Measurements from ENCODE around the gene LHFPL2. TPM values are rescaled to one million over a fixed set of nuclear protein-coding genes. Genes with fewer than 3 reads are reported as not detected.

The LHFPL2 gene
- total and polyA plus RNA-seq, 7 donors, result 1.1 to 6.4 (median 3.6) TPM

DNA sequence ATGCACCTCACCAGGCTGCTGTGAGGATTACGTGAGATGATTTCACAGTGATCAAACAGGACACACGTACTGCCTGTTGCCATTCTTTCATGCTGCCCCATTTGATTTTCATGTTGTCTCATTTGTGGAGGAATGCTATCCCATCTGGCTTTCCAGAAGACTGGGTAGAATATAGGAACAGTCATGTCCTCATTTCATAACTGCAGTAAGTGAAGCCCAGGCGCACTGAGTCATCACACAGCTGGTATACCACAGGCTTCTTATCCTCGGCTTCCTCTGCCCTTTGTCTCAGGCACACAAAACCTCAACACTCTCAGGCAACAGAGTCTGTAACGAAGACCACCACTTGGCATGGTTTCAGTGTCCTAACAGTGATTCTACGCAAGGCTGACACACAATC is 62.3 kb downstream of the LHFPL2 start:
- intact Hi-C loops (cut with DNase I), result no loop called here
- Histone ChIP-seq H3K36me3 (ENCODE audit: insufficient read depth in 1 of 2, low read depth in 1 of 2) (no peaks in the 10 kb centered on the region), H3K4me3 (no peak overlapping the region), H3K4me1 (peaks cover 35% of the 10 kb centered on the region), H3K27me3 (ENCODE audit: insufficient read depth in 3 of 3, low read length in 2 of 3) (no peaks in the 10 kb centered on the region), H3K27ac (no peak overlapping the region), H3K9me3 (no peaks in the 10 kb centered on the region)
- DNase-seq (peak in 1 of 2 donors; percentile 22), ATAC-seq (peak; percentile 69 to 86 (median 80))
- 79 to 88% (median 88%) methylated on average over 6 of the region's 6 CpGs for WGBS, 3 donors
- TF ChIP-seq, protein P1, sequence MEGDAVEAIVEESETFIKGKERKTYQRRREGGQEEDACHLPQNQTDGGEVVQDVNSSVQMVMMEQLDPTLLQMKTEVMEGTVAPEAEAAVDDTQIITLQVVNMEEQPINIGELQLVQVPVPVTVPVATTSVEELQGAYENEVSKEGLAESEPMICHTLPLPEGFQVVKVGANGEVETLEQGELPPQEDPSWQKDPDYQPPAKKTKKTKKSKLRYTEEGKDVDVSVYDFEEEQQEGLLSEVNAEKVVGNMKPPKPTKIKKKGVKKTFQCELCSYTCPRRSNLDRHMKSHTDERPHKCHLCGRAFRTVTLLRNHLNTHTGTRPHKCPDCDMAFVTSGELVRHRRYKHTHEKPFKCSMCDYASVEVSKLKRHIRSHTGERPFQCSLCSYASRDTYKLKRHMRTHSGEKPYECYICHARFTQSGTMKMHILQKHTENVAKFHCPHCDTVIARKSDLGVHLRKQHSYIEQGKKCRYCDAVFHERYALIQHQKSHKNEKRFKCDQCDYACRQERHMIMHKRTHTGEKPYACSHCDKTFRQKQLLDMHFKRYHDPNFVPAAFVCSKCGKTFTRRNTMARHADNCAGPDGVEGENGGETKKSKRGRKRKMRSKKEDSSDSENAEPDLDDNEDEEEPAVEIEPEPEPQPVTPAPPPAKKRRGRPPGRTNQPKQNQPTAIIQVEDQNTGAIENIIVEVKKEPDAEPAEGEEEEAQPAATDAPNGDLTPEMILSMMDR (IDR thresholded peaks at IDR 0.05), result no peak

DNA sequence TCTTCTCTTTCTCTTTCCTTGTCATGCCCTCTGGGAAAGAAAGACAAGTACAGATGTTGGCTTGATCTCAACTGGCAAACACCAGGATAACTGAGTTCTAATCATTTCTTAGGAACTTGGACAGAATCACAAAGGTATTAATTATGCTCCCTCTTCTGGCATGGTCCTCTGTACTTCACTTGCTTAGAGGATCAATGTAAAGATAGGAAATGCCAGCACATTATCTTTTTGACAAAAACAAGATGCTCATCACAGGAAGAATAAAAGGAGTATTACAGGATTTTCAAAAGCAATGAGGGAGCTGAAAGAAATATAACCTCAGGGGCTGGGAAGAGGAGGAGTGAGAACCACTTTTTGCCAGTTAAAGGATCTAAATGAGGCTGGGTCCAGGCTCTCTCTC is 70.6 kb downstream of the LHFPL2 start:
- TF ChIP-seq, protein P1 (IDR thresholded peaks at IDR 0.05), result no peak
- Histone ChIP-seq H3K9me3 (no peaks in the 10 kb centered on the region), H3K4me3 (no peak overlapping the region), H3K4me1 (peaks cover 29% of the 10 kb centered on the region), H3K27me3 (ENCODE audit: insufficient read depth in 3 of 3, low read length in 2 of 3) (no peaks in the 10 kb centered on the region), H3K27ac (peak overlapping the region; percentile 57), H3K36me3 (ENCODE audit: insufficient read depth in 1 of 2, low read depth in 1 of 2) (no peaks in the 10 kb centered on the region)
- ATAC-seq, result no peak
- DNase-seq, result no peak
- intact Hi-C loops (cut with DNase I), result no loop called here

DNA sequence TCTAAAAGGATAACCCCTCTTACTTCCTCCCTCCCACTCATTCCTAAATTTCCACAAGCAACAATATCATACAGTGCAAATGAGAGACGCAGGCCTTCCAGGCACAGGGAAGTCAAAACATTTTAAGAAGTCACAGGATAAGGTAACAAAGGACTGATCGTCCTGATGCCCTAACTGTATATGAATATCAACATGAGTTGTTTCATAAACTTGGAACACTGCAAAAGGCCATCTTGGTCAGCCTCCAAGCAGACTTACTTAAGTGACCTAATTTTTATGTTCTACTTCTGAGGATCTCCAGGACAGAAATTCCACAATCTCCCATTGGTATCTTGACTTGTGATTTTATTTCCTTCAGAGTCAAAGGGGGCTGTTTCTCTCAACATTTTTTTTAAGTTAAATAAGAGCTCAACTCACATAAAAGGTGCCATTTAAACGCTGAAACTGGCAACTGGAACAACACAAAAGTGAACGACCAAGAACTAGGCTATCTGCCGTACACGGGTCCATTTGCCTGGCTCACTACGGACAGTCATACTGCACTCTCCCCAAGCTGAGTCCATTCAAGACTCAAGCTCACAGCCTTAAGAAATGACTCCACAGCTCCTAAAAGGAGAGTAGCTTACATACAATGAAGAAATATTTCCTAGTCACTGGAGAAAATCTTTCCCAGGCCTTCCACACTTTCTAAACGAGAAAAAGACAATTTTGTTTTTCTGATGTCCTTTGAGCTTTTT is 71.3 kb downstream of the LHFPL2 start:
- intact Hi-C loops (cut with DNase I), result no loop called here
- WGBS, 3 donors, result 26 to 50% (median 30%) methylated on average over 8 of the region's 8 CpGs
- H3K36me3 ChIP-seq (ENCODE audit: insufficient read depth in 1 of 2, low read depth in 1 of 2), result no peaks in the 10 kb centered on the region
- peaks cover 34% of the 10 kb centered on the region for H3K4me1 ChIP-seq
- H3K9me3 ChIP-seq, result no peaks in the 10 kb centered on the region
- TF ChIP-seq, protein P1 (IDR thresholded peaks at IDR 0.05), result no peak
- H3K27ac ChIP-seq, result peak overlapping the region; percentile 57
- H3K27me3 ChIP-seq (ENCODE audit: insufficient read depth in 3 of 3, low read length in 2 of 3), result no peaks in the 10 kb centered on the region
- no peak overlapping the region for H3K4me3 ChIP-seq
- no peak for DNase-seq
- peak; percentile 65 to 83 (median 74) for ATAC-seq

DNA sequence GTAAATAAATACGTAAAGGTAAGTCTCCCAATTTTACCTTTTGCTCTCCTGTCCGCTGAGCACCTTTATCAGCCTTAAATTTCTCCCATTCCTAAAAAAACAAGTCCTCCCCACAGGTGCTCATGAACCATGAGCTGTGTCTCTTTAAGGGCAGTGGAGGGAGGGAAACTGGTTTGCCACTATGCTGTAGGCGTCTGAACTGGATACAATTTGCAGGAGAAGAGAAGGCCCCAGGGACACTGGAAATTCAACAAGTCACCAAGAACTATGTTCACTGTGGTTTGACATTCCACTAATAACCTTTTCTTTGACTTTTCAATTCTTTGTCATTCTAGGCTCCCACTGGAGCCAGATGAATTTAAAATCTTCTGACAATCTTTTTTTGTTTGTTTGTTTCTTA is 72.2 kb downstream of the LHFPL2 start:
- intact Hi-C loops (cut with DNase I), result no loop called here
- Histone ChIP-seq H3K4me1 (peaks cover 34% of the 10 kb centered on the region), H3K27me3 (ENCODE audit: insufficient read depth in 3 of 3, low read length in 2 of 3) (no peaks in the 10 kb centered on the region), H3K27ac (peak overlapping the region; percentile 57), H3K4me3 (no peak overlapping the region), H3K9me3 (no peaks in the 10 kb centered on the region), H3K36me3 (ENCODE audit: insufficient read depth in 1 of 2, low read depth in 1 of 2) (no peaks in the 10 kb centered on the region)
- DNase-seq (no peak), ATAC-seq (no peak)
- TF ChIP-seq, protein P1 (IDR thresholded peaks at IDR 0.05), result no peak
- WGBS, 3 donors, result 73 to 84% (median 77%) methylated on average over 3 of the region's 3 CpGs

DNA sequence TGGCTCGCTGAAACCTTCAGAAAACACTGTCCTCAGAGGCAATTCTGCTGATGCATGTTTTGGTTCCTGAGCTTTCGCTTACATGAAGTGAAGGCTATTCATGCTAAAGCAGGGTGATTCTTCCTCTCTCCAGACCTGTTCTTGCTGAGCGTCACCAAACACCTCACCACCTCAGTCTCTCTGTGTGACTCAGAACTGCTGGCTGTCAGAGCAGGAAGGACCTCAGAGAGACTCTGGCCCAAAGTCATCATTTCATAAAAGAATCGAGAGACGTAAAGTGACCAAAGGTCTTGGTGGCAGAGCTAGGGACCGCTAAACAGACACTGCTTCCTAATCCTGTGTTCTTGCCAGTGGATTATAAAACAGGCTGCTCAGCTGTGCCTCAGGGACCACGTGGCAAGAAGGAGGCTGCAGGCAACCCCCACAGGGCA is 73.8 kb downstream of the LHFPL2 start:
- DNase-seq (no peak), ATAC-seq (peak in 2 of 4 donors; percentile 40 to 48)
- Histone ChIP-seq H3K4me3 (no peak overlapping the region), H3K9me3 (no peaks in the 10 kb centered on the region), H3K27me3 (ENCODE audit: insufficient read depth in 3 of 3, low read length in 2 of 3) (no peaks in the 10 kb centered on the region), H3K27ac (no peak overlapping the region), H3K36me3 (ENCODE audit: insufficient read depth in 1 of 2, low read depth in 1 of 2) (no peaks in the 10 kb centered on the region), H3K4me1 (peaks cover 39% of the 10 kb centered on the region)
- intact Hi-C loops (cut with DNase I), result no loop called here
- TF ChIP-seq, protein P1 (IDR thresholded peaks at IDR 0.05), result no peak
- WGBS, 3 donors, result 65 to 73% (median 72%) methylated on average over 7 of the region's 7 CpGs
